GM20000 (cell line): ENCODE results near the gene A1BG.
A peak's percentile ranks its signal among the peaks of the same experiment; 100 is the strongest.

Experiments
- DNase-seq: peaks from one replicate; pipeline ENCODE4 v3.0.0; 2012; ENCODE audit warnings: low spot score
- CTCF ChIP-seq: IDR thresholded peaks from 2 replicates; pipeline ENCODE4 v1.5.1; 2012; ENCODE audit warnings: mild to moderate bottlenecking, control low read depth; ENCODE audit errors: extremely low read depth, missing control alignments

A1BG gene

GRCh38 chr19:58346961-58347929 is 6.0 kb downstream of the A1BG start:
- TF ChIP-seq CTCF = no peak
- peak; percentile 97 for DNase-seq

DNA sequence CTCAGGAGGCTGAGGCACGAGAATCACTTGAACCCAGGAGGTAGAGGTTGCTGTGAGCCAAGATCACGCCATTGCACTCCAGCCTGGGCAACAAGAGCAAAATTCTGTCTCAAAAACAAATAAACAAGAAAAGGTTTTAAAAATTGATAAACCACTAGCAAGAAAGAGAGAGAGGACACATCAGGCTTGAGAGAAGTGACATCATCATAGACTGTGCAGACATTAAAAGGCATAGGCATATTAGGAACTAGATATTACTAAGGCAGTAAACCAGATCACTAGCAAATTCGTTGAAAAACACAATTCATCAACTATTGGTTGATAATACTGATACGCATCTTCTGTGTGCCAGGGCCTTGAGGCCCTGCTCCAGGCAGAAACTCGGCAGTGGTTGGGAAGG is 7.7 kb downstream of the A1BG start:
- DNase-seq = no peak
- no peak for TF ChIP-seq CTCF

DNA sequence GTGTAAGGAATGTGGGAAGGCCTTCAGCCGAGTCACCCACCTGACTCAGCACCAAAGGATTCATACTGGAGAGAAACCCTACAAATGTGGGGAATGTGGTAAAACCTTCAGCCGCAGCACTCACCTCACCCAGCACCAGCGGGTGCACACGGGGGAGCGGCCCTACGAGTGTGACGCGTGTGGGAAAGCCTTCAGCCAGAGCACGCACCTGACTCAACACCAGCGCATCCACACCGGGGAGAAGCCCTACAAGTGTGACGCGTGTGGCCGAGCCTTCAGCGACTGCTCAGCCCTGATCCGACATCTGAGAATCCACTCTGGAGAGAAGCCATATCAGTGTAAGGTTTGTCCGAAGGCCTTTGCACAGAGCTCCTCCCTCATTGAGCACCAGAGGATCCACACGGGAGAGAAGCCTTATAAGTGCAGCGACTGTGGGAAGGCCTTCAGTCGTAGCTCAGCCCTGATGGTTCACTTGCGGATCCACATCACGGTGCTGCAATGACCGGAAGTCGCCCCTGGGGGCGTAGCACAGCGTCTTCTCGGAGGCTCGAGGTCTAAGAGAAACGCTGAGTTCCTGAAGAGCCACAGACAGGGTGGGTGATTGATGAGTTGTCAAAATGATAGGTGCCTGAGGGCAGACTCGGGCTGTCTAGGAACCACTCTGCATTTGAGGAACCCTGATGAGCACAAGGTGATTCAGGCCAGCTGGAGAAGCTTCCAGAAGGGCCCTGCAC is 14.3 kb downstream of the A1BG start:
- DNase-seq = no peak
- TF ChIP-seq CTCF = no peak

GRCh38 chr19:58338336-58338735 is 15.0 kb downstream of the A1BG start:
- no peak for DNase-seq
- no peak for TF ChIP-seq CTCF

- TF ChIP-seq CTCF = no peak
- no peak for DNase-seq
These were observed 16.5 kb downstream of the A1BG start for GRCh38 chr19:58336820-58337219.

DNA sequence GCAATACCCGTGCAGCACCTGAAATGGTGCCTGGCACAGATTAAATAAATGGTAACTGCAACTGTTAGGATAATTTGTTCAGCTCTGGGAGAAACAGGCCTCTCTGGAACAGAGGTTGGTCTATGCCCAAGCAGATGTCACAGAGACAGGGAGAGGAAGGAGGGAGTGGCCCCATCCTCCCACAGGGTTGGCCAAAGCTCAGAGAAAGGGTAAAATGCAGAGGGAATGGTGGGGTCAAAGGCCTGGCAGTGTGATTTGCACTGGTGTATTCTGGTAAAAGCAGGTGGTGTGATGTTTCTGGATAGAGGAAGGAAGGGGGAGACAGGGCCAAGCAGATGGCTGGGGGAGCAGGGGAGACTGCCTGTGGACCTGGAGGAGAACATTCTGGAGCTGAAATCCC is 17.1 kb downstream of the A1BG start:
- DNase-seq = no peak
- TF ChIP-seq CTCF = no peak

DNA sequence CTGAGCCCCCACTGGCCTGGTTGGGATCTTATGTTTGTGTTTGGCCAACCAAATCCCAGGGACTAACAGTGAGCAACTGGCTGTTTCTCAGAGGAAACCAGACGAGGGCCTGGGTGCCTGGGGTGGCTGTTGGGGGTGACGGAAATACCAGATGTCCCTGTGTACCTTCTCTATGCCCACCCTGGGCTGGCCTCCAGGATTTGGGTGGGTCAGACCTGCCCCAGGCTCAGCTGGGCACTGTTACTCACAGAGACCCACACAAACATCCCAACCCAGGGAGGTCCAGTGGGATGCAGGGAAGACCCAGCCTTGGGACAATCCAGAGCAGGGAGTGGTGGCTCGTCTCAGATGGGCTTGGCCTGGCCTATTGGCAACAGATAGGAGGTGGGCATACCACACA is 17.7 kb downstream of the A1BG start:
- no peak for TF ChIP-seq CTCF
- DNase-seq = no peak
